ENCODE data around the gene SIRT6.

DNA sequence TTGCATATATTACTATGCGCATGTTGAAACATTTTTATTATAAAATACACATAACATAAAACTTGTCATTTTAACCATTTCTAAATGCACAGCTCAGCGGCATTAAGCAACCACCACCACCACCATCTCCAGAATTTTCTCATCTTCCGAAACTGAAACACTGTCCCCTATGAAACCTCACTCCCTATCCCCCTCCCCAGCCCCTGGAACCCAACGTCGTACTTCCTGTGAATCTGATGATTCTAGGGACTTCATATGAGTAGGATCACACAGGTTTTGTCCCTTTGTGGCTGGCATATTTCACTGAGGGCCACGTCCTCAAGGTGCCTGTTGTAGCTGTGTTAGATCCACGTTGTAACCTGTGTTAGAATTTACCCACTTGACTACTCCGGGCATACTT lies 57.7 kb downstream of the SIRT6 start:
- TF ChIP-seq, protein P1, sequence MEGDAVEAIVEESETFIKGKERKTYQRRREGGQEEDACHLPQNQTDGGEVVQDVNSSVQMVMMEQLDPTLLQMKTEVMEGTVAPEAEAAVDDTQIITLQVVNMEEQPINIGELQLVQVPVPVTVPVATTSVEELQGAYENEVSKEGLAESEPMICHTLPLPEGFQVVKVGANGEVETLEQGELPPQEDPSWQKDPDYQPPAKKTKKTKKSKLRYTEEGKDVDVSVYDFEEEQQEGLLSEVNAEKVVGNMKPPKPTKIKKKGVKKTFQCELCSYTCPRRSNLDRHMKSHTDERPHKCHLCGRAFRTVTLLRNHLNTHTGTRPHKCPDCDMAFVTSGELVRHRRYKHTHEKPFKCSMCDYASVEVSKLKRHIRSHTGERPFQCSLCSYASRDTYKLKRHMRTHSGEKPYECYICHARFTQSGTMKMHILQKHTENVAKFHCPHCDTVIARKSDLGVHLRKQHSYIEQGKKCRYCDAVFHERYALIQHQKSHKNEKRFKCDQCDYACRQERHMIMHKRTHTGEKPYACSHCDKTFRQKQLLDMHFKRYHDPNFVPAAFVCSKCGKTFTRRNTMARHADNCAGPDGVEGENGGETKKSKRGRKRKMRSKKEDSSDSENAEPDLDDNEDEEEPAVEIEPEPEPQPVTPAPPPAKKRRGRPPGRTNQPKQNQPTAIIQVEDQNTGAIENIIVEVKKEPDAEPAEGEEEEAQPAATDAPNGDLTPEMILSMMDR (conservative IDR thresholded peaks at IDR 0.05) = no peak
- no peak for TF ChIP-seq ZFX (IDR thresholded peaks at IDR 0.05)

All from C4-2B (cell line).